GM23248 (cell line): ENCODE data around the gene PLCL2.

Source experiments
- EZH2 ChIP-seq: fragments of 200-600 bp; sonication (generic); IDR thresholded peaks from 2 replicates; pipeline ENCODE4 v1.6.1; 2018; ENCODE audit warnings: antibody characterized with exemption, mild to moderate bottlenecking; ENCODE audit not compliant: insufficient read depth, poor library complexity, severe bottlenecking
- EZH2phosphoT487 ChIP-seq: fragments of 200-600 bp; sonication (generic); IDR thresholded peaks from 2 replicates; pipeline ENCODE4 v1.6.1; 2018; ENCODE audit warnings: antibody characterized with exemption, moderate library complexity, mild to moderate bottlenecking, low read depth; ENCODE audit not compliant: insufficient read depth

DNA sequence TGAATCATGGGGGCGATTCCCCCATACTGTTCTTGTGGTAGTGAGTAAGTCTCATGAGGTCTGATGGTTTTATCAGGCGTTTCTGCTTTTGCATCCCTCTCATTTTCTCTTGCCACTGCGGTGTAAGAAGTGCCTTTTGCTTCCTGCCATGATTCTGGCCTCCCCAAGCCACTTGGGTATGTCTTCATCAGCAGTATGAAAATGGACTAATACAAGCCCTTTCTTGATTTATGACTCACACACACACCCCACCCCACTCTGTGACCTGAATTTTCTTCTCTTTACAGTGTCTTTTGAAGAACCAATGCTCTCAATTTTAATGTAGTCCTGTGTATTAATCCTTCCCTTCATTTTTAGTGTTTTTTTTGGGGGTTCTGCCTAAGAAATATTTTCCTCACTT lies 244.8 kb downstream of the PLCL2 start:
- TF ChIP-seq EZH2phosphoT487 (no peak), EZH2 (no peak)
